GM10847 (cell line): ENCODE data around the gene SLK.

Experiments used
- POLR2A ChIP-seq: IDR thresholded peaks from 2 replicates; pipeline ENCODE4 v1.6.1; 2011; ENCODE audit not compliant: insufficient read length; ENCODE audit errors: extremely low read depth

SLK gene

GRCh38 chr10:104069613-104070012, 102.7 kb downstream of the SLK start:
- no peak for TF ChIP-seq POLR2A

- no peak for TF ChIP-seq POLR2A
These were observed 105.8 kb downstream of the SLK start for GRCh38 chr10:104072786-104073185.

- TF ChIP-seq POLR2A, result no peak
These were observed 107.6 kb downstream of the SLK start for GRCh38 chr10:104074505-104074904.

GRCh38 chr10:104076743-104077160, 109.8 kb downstream of the SLK start:
- no peak for TF ChIP-seq POLR2A

GRCh38 chr10:104077247-104077646, 110.3 kb downstream of the SLK start:
- no peak for TF ChIP-seq POLR2A

GRCh38 chr10:104077663-104078151, 110.8 kb downstream of the SLK start:
- TF ChIP-seq POLR2A, result no peak
